HG03097 (cell line): Measurements from ENCODE around the gene CKAP2L.
A peak's percentile ranks its signal among the peaks of the same experiment; 100 is the strongest.

Experiments used
- ATAC-seq: cut with Tn5 transposase; IDR thresholded peaks from one replicate; pipeline ENCODE4 v1.9.1; 2021; ENCODE audit not compliant: unreplicated experiment, low FRiP score

Gene CKAP2L

GRCh38 chr2:112767693-112768330 lies 3.4 kb upstream of the CKAP2L start:
- ATAC-seq = no peak

- no peak for ATAC-seq
Measured at GRCh38 chr2:112765251-112765650, 842 bp upstream of the CKAP2L start.

GRCh38 chr2:112762276-112762675 lies 2.1 kb downstream of the CKAP2L start:
- no peak for ATAC-seq

GRCh38 chr2:112760149-112760548 lies 4.3 kb downstream of the CKAP2L start:
- ATAC-seq = no peak

GRCh38 chr2:112758711-112759110 lies 5.7 kb downstream of the CKAP2L start:
- no peak for ATAC-seq

GRCh38 chr2:112757265-112757664 lies 7.1 kb downstream of the CKAP2L start:
- ATAC-seq = no peak

GRCh38 chr2:112756207-112756606 lies 8.2 kb downstream of the CKAP2L start:
- ATAC-seq = no peak

GRCh38 chr2:112755444-112755843 lies 9.0 kb downstream of the CKAP2L start:
- no peak for ATAC-seq

- ATAC-seq = no peak
Measured at GRCh38 chr2:112754564-112754963, 9.8 kb downstream of the CKAP2L start.

GRCh38 chr2:112752667-112753066 lies 11.7 kb downstream of the CKAP2L start:
- no peak for ATAC-seq

GRCh38 chr2:112751451-112752197 lies 12.8 kb downstream of the CKAP2L start:
- ATAC-seq = no peak

- ATAC-seq = no peak
Measured at GRCh38 chr2:112750560-112750843, 13.9 kb downstream of the CKAP2L start.

- peak; percentile 57 for ATAC-seq
Measured at GRCh38 chr2:112749755-112750559, 14.5 kb downstream of the CKAP2L start.

- no peak for ATAC-seq
Measured at GRCh38 chr2:112740527-112740926, 23.9 kb downstream of the CKAP2L start.

GRCh38 chr2:112737542-112738232 lies 26.7 kb downstream of the CKAP2L start:
- ATAC-seq = no peak

- no peak for ATAC-seq
Measured at GRCh38 chr2:112733871-112734270, 30.5 kb downstream of the CKAP2L start.

- ATAC-seq = no peak
Measured at GRCh38 chr2:112733456-112733855, 31.0 kb downstream of the CKAP2L start.

GRCh38 chr2:112731479-112731878 lies 32.9 kb downstream of the CKAP2L start:
- ATAC-seq = no peak

- no peak for ATAC-seq
Measured at GRCh38 chr2:112730791-112731190, 33.6 kb downstream of the CKAP2L start.

GRCh38 chr2:112730216-112730615 lies 34.2 kb downstream of the CKAP2L start:
- ATAC-seq = no peak
